Forelimb muscle (tissue), 1 donor: Measurements from ENCODE around the gene GARS1. TPM values are rescaled to one million over a fixed set of nuclear protein-coding genes. Genes with fewer than 3 reads are reported as not detected.
"Not testable (repeated sequence)": the region's sequence is repeated elsewhere in the genome, so short reads cannot be mapped to it uniquely, and the experiment has no call there.

Source experiments
- DNase-seq: peaks from one replicate; pipeline ENCODE4 v3.0.0-alpha.2; 2013; ENCODE audit warnings: low read depth
- polyA plus RNA-seq: library from polyadenylated mRNA; unstranded; fragments of 120-200 nt; gene quantifications from one replicate; pipeline ENCODE4 v1.2.1, GENCODE V29; 2013; ENCODE audit not compliant: insufficient read length

GARS1 gene, protein sequence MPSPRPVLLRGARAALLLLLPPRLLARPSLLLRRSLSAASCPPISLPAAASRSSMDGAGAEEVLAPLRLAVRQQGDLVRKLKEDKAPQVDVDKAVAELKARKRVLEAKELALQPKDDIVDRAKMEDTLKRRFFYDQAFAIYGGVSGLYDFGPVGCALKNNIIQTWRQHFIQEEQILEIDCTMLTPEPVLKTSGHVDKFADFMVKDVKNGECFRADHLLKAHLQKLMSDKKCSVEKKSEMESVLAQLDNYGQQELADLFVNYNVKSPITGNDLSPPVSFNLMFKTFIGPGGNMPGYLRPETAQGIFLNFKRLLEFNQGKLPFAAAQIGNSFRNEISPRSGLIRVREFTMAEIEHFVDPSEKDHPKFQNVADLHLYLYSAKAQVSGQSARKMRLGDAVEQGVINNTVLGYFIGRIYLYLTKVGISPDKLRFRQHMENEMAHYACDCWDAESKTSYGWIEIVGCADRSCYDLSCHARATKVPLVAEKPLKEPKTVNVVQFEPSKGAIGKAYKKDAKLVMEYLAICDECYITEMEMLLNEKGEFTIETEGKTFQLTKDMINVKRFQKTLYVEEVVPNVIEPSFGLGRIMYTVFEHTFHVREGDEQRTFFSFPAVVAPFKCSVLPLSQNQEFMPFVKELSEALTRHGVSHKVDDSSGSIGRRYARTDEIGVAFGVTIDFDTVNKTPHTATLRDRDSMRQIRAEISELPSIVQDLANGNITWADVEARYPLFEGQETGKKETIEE
- polyA plus RNA-seq, result 62.8 TPM

DNA sequence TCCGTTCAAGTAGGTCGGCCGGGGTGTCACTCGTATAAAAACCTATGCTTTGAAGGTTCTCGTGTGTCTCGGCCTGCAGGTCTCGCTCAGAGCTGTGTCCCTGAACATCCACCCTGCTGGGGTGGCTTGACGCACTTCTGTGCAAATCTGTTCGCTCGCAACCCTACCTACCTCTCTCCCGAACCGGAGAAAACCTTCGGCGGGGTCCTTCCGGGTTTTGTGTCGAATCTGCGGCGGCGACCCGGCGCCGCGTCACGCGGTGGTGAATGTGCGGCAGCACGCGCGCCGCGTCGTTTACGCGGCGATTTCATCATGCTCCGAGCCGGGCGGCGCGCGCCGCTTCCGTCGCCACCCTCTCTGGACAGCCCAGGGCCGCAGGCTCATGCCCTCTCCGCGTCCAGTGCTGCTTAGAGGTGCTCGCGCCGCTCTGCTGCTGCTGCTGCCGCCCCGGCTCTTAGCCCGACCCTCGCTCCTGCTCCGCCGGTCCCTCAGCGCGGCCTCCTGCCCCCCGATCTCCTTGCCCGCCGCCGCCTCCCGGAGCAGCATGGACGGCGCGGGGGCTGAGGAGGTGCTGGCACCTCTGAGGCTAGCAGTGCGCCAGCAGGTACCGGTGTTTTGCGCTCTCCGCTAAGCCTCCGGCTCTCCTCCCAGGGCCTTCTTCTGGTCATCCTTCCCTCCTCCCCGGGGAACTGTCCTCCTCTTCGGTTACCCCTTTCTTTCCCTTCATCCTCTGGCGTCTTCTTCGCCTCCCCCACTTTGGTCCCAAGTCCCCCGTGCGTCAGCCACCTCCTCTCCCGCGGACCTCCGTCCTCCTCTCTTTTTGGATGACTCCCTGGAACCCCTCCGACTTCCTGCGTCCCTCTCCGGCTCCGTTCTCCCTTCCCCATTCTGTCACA, at the start of gene GARS1:
GARS1 (plus strand) TSS at position 339 of the 896 bp plus-strand sequence; CDS start at position 383, 44 bp downstream.
- peak; percentile 93 for DNase-seq

DNA sequence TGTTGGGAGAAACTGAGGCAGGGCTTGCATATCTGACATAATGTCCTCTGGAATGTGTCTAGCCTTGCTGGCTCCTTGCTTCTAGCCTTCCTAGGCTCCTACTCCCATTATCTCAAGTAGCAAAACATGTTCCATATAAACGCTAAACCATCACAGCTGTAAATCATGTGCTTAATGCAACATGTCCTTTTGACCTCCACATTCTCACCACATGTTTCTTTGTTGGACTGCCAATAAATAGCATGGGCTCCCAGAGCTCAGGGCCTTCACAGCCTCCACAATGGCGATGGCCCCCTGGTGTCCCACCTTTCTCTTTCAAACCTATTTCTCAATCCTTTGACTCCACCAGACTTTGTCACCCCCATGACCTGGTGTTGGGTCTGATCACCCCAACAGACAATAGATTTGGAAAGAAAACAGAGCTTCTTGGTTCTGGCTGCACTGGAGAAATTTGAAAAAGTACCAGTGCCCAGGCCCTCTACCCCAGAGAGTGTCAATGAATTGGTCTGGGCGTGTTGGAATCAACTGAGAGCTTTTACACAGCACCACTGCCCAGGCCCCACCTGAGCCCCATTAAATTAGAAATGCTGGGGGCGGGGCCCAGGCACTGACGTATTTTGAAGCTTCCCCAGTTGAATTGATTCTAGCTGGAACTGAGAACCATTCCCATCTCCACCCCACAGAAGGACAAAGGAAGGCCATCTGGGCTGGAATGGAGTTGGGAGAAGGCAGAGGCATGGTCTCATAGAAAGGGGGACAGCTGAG, 48.7 kb upstream of the GARS1 start:
- no peak for DNase-seq

DNA sequence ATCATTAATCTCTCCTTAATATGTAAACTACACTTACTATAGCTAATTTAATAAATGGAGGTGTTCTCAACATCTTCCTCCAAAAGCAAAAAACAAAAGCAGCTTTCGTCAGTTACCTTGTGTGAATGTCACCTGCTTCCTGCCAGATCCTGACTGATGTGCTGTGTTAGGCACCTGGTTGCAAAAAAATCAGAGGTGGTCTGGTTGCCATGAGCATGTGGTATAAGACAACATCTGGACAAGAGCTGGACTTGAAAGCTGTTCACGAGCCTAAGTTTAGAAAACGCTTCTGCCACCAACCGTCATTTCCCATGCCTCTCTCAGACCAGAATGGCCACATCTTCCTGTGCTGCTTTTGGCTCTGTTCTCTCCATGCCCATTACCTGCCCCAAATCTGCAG, 48.1 kb upstream of the GARS1 start:
- DNase-seq, result no peak

DNA sequence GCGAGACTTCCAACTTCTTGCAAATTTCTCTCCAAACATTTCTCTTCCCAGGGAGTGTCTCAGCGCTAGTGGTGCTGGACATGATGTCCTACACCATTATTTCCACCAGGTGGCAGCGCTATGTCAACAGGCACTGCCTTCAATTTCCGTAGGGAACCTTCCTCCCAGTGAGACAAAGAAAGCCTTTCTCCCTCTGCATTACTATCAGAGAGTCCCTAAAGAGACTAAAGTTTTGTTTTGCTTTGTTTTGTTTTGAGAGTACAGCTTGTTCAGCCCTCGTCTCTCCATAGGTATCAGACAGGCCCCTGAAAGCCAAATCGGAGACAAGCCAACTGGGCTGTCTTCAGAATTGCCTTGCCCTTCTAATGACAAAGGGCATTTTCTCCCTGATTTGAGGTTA, 45.8 kb upstream of the GARS1 start:
- peak; percentile 20 for DNase-seq

DNA sequence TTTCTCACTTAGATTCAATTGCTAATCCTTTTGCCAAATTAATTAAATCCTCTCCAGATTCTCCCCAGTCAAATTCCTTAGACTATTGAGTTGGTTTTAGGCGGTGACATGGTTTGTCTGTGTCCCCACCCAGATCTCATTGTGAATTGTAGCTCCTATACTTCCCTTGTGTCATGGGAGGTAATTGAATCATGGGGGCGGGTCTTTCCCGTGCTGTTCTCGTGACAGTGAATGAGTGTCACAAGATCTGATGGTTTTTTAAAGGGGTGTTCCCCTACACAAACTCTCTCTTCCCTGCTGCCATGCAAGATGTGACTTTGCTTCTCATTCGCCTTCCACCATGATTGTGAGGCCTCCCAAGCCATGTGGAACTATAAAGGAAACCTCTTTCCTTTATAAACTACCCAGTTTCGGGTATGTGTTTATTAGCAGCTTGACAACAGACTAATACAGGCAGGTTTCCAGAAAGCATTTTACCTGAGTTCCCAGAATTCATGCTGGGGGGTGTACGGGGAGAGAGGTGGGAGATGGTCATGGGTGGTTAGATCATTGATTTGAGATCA, 44.7 kb upstream of the GARS1 start:
- DNase-seq, result no peak

DNA sequence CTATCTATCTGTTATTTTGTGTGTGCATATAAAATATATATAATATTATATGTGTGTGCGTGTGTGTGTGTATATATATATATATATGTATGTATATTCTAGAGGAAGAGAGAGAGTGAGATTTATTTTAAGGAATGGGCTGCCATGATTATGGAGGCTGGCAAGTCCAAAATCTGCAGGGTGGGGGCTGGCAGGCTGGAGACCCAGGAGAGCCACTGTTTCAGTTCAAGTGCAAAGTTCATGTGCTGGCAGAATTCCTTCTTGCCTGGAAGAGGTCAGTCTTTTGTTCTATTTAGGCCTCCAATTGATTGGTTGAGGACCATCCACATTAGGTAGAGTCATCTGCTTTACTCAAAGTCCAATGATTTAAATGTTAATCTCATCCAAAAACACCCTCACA, 42.3 kb upstream of the GARS1 start:
- no peak for DNase-seq

DNA sequence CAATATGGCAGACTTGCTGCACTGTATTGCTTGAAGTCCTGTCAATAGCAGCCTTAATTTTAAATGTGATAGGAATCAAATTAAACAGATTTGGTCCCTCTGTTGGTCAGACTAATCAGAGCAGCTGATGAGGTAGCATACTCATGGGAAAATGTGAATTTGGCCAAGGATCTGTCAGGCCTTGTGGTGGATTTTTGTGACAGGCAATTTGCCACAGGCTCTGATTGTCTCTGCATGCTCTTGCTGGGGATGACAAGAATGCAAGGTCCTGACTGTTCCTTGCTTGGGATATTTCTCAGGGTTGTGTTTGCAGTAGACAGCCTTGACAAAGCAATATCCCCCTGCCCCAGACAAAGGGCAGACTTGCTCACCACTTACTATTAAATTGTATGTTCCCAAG, 41.5 kb upstream of the GARS1 start:
- DNase-seq, result no peak

DNA sequence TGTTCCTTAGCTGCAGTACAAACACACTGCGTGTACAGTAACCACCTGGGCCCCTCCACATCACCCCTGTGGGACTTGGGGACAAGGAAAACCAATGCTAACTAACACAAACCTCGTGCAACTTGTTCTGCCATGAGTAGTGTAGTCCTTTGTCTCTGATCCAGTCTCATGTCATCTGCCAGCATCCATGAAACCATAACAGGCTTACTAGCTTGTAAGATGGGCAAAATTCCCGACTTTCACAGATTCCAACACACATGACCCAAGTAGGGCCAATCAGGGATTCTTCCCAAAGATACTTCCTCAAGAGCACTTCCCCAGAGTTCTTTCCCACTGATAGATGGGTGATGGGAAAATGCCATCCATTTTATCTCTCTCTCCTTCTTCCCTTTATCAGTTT, 41.1 kb upstream of the GARS1 start:
- DNase-seq, result no peak

DNA sequence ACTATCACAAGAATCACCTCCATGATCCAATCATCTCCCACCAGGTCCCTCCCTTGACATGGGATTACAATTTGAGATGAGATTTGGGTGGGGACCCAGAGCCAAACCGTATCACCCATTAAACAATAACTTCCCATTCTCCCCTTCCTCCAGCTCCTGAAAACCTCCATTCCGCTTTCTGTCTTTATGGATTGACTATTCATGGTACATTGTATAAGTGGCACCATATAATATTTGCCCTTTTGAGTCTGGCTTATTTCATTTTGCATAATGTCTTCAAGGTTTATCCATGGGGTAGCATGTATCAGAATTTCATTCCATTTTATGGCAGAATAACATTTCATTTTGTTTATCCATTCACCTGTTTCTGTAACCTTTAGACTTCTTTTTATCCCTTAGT, 39.2 kb upstream of the GARS1 start:
- DNase-seq, result no peak

DNA sequence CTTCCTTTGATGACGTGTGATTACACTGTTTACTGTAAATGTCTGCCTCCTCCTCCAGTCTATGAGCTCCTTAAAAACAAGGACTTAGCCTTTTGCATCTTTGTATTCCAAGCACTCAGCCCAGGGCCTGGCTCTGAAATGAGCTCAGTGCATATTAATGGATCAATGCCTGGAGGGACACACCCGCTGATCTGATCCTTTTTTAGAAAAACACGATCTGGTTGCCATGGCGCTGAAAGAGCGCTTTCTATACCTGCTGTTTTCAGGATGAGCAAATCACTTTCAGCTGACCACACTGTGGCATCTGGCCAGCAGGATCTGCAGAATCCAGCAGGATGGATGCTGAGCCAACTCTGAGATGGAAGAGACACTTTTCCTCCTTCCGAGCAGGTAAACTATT, 37.8 kb upstream of the GARS1 start:
- DNase-seq, result peak; percentile 31

DNA sequence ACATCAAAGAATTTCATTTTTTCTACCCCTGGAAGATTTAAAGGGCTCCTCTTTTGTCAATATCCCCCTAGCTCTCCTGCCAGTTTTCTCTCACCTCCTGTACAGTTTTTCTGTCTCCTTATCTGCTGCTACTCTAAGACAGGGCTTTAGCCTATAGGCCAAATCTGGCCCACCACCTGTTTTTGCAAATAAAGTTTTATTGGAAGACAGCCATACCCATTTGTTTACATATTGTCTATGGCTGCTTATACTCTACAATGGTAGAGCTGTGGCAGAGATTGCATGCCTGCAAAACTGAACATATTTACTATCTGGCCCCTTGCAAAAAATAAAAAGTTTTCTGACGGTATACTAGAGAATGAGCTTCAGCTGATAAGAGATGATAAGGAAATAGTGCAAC, 37.4 kb upstream of the GARS1 start:
- no peak for DNase-seq

DNA sequence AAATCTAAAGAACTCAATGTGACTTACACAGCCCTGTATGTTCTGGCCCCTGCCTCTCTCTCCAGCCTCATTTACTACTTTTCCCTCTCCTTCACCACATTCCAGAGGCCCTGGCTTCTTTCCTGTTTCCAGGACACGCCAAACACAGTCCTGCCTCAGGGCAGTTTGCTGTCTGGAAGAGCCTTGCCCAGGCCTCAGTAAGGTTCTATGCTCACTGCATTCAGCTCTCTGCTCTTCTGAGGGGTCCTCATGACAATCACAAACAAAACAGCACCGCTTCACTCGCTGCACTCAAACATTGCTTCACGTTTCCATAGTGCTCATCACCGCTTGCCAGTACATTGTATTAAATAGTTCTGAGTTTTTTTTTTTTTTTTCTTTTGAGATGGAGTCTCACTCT, 35.1 kb upstream of the GARS1 start:
- no peak for DNase-seq

DNA sequence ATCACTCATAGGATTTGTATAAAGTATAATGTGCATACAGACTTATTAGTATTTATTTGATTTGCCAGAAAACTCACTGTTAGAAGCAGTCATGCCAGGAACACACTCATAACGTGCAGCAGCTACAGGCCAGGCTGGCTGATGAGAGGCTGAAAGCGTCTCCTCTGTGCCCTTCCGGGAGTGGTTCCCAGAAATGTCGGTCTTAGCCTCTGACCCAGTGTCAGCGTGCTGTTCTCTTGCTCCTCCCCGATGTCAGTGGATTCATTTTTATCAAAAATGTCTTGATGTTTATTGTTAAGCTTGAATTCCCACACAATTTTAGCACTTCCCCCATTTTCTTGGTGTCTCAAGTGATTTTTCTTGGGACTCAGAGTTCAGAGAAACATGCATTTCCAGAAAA, 33.3 kb upstream of the GARS1 start:
- no peak for DNase-seq

DNA sequence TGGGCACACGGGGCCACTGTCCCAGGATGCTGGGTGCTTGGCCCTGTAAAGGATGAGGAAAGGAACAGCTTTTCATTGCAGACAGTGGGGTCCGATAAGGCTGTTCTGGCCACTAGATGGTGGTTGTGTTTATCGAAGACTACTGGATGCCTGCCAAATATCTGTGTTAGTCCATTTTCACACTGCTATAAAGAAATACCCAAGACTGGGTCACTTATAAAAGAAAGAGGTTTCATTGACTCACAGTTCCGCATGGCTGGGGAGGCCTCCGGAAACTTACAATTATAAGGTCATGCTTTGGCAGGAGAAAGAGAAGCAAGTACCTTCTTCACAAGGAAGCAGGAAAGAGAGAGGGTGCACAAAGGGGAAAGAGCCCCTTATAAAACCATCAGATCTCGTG, 32.2 kb upstream of the GARS1 start:
- DNase-seq, result no peak

DNA sequence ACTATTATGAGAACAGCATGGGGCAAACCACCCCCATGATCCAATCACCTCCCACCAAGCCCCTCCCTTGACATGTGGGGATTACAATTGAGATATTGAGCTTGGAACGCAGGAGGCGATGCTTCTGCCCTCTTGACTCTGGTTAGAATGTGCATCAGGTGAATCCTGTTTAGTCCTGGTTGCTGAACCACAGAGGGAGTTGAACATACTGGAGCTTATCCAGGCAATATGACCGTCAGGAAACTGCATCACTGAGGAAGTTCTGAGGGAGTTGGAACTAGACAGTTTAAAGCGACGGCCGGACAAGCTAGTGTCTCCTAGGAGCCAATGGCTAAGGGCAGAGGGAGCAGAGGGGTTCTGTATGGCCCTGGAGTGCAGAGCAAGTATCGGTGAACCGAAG, 31.8 kb upstream of the GARS1 start:
- no peak for DNase-seq

DNA sequence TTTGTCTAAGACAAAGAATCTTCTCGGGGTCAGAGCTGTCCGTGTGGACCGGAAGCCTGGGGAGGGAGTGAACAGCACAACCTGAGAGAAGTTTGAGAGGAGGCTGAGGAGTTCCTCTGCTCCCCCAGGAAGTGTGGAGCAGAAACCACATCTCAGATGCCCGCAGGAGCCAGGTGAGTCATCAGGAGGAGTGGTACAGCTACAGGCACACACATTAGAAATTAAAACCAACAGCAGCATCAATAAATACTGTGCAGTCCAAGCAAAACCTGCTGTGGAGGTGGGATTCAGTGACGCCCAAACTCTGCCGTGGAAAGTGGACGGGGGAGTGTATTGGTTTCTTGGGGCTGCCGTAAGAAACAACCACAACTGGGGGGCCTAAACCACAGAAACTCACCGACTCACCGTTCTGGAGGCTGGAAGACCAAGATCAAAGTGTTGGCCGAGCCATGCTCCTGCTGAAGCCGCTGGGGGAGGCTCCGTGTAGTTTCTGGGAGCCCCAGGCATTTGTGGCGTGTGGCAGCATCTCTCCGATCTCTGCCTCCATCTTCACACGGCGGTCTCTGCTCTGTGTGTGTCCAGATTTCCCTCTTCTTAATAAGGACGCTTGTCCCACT, 31.2 kb upstream of the GARS1 start:
- no peak for DNase-seq

DNA sequence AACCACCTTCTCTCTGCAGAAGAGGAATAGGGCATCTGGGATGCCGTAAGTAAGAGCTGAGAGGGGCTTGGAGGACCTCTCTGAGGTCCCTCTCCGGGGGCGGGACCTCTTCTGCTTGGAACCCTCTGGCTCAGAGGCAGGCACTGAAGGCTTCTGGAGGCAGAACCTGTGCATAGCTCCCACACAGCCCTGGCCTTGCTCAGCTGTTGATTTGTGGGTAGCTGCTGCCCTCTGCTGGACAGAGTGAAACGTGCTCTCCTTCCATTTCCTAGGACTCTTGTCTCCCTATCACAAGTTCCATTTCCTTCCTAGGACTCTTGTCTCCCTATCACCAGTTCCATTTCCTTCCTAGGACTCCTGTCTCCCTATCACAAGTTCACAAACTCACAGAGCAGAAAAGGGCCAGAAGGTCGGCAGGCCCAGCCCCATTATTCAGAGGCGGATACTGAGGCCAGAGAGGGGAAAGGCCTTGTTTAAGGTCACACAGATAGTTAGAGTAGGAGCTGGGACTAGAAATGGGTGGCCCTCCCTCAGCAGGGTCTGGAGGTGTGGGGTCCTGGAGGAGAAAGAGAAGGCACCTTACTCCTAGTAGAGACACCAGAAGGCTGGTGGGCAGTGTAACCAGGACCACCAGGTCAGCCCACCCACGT, 30.3 kb upstream of the GARS1 start:
- DNase-seq, result peak; percentile 53

DNA sequence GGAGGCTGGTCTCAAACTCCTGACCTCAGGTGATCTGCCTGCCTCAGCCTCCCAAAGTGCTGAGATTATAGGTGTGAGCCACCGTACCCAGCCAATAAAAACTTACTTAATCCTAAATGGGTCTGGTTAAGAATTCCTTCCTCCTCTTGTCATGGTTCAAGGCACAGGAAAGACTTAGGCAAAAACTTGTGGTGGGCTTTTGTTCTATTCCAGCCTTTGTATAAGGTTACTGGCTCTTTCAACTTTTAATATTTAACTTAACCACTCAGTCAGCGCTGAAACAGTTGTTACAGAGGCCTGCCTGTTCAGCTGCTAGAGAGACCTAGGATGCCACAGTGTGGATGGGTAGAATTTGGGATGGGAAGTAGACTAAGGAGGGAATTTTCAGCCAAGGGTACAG, 28.1 kb upstream of the GARS1 start:
- no peak for DNase-seq

DNA sequence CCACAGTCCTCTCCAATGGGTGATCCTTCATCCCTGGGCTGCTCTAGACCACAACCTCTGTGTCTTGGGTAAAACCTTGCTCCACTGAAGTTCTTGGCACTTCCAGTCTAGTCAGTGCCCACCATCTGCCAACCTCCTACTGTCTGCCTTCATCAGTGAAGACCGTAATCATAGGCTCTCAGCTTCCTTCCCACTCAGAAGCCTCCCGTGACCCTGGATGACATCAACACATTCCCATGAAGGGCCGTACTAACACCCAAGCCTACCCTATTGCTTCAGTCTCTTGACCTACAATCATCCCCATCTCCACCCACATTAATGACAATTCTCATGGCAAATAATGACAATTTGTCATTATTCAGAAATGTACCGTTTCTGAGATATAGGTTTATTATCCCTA, 27.6 kb upstream of the GARS1 start:
- DNase-seq, result no peak

DNA sequence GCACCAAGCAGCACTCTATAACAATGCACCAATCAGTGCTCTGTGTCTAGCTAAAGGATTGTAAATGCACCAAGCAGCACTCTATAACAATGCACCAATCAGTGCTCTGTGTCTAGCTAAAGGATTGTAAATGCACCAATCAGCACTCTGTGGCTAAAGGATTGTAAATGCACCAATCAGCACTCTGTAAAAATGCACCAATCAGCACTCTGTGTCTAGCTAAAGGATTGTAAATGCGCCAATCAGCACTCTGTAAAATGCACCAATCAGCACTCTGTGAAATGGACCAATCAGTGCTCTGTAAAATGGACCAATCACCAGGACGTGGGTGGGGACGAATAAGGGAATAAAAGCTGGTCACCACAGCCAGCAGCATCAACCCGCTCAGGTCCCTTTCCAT, 24.4 kb upstream of the GARS1 start:
- not testable (repeated sequence) for DNase-seq
